Hematopoietic multipotent progenitor cell treated with erythropoietin and hydrocortisone succinate and interleukin-3 and kit ligand, for 15 days (in vitro differentiated cells): ENCODE data around the gene ZC2HC1B.

Source experiments
- DNase-seq: peaks from one replicate; pipeline ENCODE4 v3.0.0-alpha.2; 2015; ENCODE audit warnings: low spot score

ZC2HC1B gene

DNA sequence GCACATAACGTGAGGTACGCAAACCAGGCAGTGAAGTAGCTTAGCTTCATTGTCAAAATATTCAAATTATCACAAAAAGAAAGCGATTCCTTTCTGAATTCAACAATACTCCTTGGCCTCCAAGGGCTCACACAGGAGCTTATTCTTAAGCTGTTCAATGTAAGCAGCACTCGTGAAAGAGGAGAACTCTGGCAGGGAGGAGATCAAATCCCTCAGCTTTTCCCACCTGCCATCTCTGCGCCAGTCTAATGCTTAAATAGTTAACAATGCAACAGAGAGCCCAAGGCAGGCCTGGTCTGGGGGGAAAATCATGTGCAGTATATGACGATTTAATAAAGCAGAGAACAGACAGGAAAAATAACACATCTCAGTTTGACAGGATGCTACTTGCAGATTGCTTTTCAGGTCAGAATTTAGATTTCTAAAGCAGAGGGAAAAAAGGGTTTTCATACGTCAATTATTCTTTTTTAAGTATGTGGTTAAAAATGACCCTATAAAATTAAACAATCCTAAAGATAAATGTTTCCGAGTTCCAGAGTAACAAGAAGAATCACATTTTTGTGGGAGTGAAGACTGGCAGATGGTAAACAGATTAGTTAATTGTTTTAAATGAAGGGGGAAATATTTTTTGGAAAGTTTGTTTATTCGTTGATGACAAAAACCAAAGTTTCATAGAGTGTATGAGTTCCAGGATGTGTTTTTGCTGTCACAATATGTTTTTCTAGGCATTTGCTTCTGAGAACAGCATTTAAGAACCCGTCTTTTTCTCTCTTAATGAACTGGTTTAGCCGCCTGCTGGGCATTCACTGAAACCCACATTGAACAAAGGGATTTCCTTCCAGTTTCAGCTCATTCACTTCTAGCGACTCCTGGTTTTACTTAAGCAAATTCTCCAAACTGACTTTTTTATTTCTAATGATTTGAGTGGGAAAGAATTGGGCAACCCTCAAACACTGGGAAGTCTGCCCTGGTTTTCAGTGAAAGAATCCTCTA, 97.9 kb downstream of the ZC2HC1B start:
- no peak for DNase-seq

DNA sequence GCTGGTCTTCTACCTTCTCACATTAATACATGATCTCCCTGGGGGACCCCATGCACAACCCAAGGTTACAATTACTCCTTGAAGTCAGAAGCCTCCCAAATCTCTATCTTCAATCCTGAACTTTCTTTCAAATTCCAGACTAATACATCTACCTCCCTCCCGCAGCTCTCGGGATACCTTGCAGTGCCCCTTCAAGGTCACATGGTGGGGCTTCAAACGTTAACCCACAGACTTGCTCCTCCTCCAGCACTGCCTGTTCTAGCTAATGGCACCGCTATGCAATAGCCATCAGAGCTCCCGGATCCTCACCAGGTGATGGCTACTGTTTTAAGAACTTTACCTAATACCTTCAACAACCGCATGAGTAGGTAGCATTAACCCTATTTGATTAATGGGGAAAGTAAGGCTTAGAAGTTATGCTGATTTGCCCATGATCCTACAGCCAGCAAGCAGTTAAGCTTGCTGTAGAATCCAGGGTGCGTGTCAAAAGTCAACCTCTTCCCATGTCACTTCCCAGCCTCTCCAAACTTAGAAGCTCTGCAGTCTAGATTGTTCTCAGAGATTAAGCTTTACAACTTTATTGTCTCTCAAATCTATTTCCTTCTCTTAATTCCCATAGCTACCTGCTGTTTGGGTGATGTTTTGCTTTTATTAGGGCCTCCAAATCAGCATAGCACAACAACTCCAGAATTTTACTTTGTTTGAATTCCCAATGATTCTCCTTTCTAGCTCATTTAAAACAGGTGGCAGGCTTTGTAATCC, 99.1 kb downstream of the ZC2HC1B start:
- DNase-seq, result no peak

DNA sequence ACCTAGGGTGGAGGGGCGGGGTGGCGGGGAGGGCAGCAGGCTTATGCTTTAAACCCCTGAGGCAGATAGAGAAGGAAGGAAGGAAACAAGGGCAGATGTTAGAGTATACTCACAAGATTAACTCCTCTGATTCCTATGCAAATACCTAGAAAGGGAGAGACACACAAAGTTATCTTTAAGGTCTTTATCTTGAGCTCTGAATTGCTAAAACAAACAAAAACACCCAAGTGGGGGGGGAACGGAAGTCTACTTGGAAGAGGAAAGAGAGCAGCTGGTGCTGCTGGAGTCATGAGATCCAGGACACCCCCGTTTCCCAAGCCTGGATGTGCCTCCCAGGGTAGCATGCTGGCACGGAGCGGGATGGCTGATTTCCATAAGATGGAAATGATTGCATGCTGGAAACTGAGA, 100.4 kb downstream of the ZC2HC1B start:
- no peak for DNase-seq

DNA sequence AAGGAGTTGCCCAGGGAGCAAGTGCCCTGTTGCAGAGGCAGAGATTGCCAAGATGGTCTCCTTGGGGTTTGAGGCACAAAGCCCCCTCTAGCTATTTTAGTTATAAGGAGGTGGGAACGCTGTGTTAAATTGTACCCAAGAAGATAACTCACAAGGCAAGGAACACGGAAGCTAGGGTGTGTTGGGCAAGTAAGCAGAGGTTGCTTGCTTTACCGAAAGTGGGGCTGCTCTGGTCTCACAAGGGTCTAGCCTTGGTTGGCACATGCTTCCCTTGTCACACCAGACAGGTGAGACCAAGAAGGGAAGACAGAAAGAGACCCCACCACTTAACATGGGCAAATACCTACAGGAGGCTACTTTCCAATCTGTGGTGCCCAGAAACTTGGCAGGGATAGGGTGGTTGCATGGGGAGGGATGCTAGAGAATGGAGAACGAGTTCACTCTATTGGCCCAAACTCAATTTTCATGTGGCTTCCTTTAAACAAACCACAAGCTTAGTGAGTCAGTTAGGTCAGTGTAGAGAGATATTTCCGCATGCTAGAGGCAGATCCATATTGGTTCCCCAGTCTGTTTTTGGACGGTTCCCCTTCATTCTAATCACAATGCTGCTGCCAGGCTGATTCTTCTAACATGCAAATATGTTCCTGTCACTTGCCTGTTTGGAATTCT, 101.4 kb downstream of the ZC2HC1B start:
- no peak for DNase-seq

DNA sequence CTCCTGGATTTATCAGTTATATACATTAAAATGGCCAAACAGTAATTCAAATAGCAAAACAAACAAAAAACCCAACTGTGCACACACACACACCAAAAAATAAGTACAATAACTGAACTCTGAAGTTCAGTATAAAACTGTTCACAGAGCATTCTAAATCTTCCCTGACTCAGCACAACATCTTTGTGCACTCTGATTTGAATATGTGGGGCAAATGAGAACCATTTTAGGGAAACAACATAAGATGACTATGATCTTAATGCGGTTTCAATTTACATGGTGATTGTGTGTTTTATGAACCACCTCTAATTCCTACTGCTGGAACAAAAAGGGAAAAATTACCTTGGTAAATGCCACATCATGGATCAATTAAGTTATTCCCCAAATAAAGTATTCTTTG, 102.0 kb downstream of the ZC2HC1B start:
- no peak for DNase-seq

DNA sequence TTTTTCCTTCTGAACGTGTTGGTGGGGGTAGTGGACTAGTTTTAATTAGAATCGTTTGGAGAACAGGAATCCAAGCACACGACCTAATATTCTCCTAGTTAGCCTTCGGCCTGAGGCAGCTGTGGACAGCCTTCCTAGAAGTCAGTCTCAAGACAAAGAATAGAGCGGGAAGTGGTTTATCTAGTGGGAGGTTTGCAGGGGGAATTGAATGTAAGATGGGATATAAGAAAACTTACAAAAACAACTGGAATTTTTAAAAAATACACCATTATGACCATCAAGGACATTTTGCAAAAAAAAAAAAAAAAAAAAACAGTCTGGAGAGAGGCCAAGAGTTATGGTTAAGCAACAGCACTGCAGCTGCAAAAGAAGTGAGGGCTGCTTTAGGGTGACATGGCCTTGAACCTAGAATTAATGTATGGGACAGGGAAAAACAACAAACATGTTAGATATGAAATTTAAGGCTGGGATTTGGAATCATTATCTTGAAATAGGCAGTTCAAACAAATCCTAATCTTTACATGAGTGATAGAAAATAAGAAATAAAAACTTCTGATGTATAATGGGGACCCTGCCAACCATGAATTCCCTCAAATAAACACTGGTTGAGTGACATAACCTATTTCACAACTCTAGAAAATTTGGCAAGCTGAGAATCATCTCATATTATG, 103.6 kb downstream of the ZC2HC1B start:
- DNase-seq, result no peak

DNA sequence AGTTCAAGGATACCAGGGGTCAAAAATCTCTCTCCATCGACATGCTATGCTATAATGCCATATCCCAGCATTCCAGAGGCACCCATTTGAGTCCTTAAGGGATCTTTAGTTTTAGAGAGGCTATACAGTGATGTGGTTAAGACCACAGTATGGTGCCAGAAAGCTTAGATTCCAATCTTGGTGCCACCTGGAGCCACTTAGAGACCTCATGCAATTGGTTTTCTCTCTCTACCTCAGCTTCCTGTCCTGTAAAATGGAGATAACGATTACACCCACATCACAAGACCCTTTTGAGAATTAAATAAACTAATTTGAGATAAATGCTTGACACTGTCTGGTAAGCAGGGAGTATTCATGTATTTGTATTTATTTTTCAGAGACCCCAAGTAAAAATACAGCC, 104.8 kb downstream of the ZC2HC1B start:
- DNase-seq, result no peak

DNA sequence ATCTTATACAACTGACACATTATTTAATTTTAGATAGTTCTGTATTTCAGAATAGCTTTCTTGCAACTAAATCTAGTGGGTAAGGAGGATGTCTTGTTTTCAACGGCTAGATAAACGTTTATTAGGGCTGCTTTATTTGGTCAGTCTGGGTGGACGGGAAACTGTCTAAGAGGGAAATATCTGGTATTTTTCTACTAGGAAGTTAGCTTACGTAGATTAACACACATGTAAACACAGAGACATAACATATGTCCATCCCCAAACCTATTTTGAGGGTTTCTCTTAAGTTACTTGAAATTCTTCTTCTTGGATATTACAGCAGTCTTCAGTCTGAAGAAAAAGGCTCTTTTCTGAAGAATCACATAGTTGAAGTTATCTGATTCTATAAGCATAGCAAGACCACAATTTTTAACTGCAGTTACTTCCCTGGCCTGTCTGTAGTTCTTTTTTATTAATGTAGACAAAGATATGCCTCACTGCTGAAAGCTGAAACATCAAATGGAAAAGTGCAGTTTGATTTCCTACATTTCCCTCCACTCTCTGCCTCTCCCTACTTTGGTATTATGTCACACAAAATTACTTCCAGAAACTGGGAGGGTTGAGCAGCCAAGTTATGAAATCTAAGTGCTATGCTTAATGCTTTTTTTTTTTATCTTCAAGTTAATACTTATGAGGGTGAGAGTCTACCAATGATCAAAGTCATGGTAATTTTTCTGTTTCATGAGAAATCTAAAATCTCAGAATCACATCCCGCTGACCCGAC, 106.4 kb downstream of the ZC2HC1B start:
- no peak for DNase-seq

DNA sequence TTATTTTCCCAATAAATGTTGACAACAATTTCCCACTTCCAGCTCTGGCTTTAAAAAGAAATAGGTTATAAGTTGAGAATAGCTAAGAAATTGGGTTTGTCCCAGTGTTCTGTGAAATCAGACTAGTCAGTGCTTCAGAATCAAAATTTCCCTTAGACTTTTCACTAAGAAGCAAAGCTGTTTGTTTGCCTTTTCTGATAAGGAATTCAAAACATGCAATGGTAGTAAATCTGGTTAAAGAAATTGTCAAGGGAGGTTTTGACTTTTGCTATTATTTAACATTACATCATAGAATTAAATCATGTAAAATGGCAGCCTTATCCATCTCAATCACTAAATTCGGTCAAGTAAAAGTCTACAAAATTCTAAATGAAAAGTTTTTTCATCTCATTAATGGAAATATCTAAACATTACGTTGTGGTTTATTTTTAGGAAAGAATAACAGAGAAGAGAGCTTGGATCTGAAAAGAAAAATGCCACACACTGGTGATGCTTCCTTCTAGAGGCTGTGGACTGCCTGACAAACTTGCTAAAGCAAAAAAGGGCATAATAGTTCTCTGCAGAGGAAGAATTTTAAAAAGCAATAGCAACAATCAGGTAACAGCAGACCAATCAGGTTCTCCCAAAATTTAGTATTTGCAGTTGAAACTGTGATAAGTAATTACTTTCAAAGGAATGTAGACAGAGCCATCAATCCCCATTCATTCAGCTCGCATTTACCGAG, 107.4 kb downstream of the ZC2HC1B start:
- no peak for DNase-seq

DNA sequence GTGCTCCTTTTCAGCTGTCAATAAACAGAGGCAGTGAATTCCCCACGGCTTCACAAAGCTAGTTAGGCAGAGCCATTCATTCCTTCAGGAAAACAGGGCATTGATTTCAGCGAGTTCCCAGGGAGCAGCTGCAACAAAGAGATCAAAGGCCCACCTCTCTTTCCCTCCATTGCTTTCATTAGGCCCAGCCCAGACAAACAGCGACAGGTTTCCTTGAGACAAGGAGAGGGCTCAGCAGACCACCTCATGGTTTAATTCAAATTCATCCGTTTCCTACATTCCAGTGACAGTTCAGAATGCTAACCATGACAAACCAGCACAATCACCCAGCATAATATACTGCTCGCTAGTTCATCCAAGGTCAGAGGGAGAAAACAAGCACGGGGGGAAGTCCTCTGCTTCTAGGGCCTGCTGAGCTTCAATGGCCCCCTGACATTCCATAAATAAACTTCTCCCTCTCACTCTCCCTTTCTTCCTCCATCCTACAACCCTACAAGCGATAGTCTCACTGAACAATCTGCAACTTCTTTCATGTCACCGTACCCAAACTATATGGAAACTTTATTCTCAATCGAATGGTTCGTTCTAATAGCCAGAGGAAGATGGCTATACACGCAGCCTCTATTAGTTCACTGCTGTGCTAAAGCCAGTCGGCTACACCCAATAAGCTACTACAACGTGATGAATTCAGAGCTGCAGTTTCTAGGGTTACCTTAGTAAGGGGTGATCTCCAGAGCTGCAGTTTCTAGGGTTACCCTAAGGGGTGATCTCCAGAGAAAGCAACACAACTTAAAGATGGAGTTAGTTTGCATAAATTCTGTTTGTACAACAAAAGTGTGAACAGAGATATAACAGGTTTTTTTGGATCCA, 109.1 kb downstream of the ZC2HC1B start:
- no peak for DNase-seq

DNA sequence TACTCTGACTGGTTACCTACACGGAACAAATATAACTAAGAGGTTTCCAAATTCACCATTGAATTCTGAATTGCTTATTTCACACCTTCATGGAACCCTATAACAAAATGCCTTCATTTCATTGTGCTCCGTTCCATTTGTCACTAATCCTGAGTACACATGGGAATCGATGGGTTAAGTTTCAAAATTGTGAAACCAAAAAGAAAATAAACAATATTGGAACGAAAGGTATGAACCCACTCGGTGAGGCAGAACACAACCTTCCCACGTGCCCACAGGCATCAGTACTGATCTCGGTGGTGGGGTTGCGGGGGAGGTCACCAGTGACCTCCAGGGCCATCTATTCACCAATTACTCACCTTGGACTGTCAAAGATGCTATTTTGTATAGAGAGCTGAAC, 109.8 kb downstream of the ZC2HC1B start:
- DNase-seq, result no peak

DNA sequence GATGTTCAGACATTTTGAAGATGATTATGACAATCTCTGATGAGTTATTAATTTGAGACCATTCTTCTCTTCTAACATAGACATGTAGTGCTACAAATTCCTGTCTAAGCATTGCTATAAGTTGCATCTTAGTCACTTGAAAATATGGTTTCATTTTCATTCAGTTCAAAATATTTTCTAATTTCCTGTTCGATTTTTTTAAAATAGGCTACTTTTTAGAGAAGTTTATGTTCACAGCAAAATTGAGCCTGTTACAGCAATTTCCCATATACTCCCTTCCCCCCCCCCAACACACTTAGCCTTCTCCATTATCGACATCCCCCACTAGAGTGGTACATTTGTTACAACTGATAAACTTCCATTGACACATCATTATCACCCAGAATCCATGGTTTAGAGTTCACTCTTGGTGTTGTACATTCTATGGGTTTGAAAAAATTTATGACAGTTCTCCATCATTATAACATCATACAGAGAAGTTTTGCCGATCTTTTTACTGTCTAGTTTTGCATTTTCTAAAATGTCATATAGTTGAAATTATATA, 112.6 kb downstream of the ZC2HC1B start:
- DNase-seq, result peak; percentile 11

DNA sequence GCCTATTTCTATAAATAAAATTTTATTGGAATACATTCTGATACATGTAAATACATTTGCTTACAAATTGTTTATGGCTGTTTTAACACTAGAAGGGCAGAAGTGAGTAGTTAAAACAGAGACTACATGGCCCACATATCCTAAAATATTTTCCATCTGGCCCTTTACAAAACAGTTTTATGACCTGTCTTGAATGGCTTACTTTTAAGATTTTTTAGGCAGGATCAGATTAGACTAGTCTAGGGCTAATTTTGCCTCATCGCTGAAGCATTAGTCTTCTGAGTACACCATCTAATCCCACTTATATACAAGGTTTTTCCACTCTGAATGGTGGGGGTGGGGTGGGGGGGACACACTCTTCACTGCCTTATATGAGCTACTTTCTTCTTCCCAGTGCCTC, 116.6 kb downstream of the ZC2HC1B start:
- no peak for DNase-seq

DNA sequence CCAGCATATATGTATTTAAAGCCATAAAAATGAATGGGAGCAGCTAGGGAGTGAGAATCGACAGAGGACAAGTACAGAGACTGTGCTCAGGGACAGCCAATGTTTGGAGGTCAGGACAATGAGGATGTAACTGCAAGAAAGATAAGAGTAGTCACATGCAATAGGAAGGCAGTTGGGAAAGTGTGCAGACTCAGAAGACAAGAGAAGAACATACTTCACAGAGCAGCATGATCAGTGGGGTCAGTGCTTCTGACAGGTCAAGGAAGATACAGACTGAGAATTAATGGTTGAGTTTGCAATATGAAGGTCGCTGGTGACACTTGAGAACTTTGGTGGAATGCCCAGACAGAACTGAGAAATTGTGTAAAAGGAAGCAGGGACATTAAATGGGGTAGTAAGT, 118.7 kb downstream of the ZC2HC1B start:
- DNase-seq, result no peak

DNA sequence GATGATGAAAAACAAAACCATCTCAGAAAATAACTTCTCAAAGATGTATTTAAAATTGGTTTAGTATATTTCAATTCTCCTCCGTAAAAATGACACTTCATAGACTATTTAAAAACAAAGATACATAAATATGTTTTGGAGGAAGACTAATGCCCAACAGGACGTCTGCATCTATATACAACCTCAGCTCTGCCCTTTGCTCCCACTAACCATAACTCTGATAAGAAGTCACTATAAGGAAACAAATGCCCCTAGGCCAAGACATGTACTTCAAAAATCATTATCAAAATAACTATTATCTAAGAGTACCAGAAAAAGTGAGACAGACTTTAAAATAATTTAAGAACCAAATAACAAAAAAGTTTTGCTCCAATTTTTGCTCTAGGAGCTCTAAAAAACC, 120.4 kb downstream of the ZC2HC1B start:
- no peak for DNase-seq

DNA sequence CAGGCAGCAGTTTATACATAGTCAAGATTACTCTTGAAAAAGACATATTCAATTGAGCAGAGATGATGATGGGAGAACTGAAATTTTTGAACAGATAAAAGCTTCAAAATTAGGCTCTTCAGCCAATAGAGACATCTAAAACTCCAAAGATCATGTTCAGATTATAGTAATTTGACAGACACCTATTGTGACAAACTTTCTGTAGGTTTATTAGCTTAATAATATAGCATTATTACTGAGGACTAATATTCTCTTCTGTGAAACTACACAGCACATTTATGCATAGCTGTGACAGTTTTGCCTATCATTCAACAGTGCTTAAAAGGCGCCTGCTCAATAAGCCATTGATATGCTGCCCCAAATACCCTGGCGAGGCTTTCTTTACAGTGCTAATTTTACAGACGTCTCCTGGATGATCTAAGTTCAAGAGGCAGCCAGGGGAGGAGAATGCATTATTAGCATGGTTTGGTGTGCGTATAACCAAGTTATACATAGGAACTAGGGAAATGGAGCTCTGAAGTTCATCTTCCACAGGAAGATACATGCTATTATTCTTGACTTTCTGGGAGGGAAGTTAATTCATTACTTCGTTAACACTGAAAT, 122.3 kb downstream of the ZC2HC1B start:
- no peak for DNase-seq
